Peyer's patch (tissue), 4 donors: ENCODE results near the gene TRMT2A.

Experiments
- CTCF ChIP-seq, 6 experiments: fragments of 450-650 bp in 4 of 6; fragments of 200-600 bp in 2 of 6; sonication (generic) in 1 of 6; IDR thresholded peaks; one replicate each; pipeline ENCODE4 v1.5.1; 2017 to 2019; ENCODE audit warnings: antibody characterized with exemption in 6 of 6, mild to moderate bottlenecking in 3 of 6, moderate library complexity in 1 of 6
- POLR2A ChIP-seq, 2 donors: fragments of 450-650 bp; IDR thresholded peaks; one replicate each; pipeline ENCODE4 v1.5.1; 2017; ENCODE audit warnings: antibody characterized with exemption in 2 of 2, mild to moderate bottlenecking in 2 of 2, moderate library complexity in 2 of 2

DNA sequence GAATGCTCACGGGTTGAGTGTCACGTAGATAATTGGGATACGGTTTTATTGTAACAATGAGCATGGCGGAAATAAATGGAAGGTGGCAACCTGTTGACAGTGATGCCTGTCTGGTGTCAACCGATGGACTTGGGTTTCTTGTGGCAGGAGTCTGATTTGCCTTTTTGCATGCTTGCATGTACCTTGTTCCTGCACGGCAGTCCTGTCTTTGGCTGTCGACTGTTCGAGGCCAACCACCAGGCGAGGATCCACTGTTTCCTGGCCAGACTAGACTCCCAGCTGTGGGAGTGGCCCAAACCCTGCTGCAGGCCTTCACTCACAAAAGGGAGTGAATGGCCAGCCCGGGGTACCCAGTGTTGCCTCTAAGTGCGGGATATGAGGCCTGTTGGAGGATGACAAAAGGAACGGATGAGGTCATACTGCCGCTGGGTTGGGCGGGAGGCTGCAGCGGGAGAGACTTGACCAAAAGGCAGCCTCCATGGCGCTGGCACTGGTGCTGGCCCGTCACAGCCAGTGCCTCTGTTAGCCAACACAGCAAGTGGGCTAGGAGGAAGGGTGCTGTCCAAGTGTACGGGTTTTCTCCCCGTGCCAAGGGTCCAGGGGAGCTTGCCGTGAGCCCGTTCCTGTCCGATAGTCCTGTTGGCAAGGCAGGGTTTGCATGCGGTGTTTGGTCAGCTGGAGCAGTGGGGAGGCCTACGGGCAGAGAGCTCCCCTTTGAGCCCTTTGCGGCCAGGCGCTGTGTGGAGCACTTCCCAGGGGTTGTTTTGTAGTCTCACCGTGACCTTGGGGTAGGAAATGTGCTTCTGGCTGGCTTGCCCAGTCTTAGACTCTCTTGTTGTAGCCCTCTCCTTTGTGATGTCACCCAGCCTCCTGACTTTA is 36.0 kb downstream of the TRMT2A start:
- TF ChIP-seq CTCF (IDR thresholded peaks at IDR 0.05), result no peak
- TF ChIP-seq POLR2A (IDR thresholded peaks at IDR 0.05), result no peak
